Stimulated activated CD8-positive, alpha-beta memory T cell treated with anti-CD3 and anti-CD28 coated beads, Interleukin-12 subunit alpha, Interleukin-12 subunit beta, amount 100 ng/mL, for 1 hour (primary cell): ENCODE data around the gene DNASE1L1.

Experiments used
- DNase-seq: peaks from one replicate; pipeline ENCODE4 v3.0.0-alpha.2; 2020; ENCODE audit warnings: low read depth

Gene DNASE1L1

DNA sequence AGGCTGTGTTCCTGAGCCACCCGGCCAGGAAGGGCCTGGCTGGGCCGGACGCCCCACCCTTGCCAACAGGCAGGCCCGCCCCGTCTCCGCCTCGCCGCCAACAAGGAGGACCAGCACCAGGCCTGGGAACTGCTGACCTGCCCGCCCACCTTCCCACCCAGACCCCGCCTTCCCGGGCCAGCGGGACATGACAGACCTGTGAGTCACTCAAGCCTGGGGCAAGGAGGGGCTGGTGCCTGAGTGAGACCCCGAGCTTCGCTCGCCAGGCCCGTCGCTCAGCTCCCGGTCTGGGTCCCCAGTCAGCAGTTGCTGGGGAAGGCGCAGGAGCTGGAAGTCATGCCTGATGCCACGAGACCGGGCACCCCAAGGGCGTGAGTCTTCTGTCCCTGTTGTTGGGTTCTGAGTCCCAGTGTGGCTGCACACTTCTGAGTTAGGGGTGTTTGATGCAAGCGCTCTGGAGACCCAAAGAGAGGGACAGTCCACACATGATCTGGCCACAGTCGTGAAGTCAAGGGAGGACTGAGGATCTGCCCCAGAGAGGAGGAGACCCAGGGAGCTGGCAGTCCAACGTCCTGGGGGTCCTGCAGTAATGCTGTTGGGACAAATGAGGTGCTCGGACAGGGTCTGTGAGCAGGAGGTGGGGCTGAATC lies at the start of gene DNASE1L1:
TSS of gene DNASE1L1 (minus strand) at position 33 of the 650 bp plus-strand sequence. CDS start 3,686 bp downstream, outside the sequence.
- DNase-seq, result no peak

- peak; percentile 44 for DNase-seq
Measured at GRCh38 chrX:154458116-154458953, 49.3 kb upstream of the DNASE1L1 start, which contains the start of gene PLXNA3. Gene PLXNA3, plus strand, starts transcription at chrX:154458281. Its CDS starts 1,903 bp downstream, at chrX:154460184.

DNA sequence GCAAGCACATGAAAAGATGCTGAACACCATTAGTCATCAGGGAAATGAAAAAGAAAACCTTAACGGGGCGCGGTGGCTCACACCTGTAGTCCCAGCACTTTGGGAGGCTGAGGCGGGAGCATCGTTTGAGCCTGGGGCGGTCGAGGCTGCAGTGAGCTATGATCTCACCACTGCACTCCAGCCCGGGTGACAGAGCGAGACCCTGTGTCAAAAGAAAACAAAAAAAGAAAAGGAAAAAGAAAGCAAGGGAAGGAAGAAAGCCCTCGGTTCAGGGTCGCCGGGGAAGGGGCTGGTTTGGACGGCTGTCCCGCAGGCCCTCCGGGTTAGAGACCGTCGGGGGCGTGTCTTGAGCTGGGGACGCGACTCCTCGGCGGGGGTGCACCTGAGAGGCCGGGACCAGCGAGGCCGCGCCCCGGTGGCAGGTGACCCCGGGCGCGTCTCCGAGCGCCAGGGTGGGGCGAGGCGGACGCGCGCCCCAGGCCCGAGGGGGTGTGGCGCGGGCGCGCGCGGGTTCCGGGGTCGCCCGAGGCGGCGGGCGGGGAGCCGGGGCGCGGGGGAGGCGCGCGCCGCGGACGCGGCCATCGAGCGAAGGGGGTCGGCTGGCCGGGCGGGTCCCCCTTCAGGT lies 48.5 kb upstream of the DNASE1L1 start:
- DNase-seq, result peak; percentile 28

DNA sequence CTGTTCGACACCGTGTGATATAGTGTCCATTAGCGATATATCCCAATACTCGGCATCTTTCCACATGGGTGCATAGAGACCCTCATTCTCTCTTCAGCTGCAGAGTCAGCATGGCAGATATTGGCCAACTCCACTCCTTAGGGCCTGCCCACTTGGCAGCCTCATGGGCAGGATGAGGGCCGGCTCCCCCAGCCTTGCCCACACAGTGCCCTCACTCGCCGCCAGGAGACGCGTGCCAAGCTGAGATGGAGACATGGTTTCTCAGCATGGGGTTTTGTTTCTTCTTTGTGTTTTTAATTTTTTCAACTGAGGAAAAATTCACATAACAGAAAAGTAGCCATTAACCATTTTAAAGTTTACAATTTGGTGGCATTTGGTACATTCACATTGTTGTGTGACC lies 43.8 kb upstream of the DNASE1L1 start:
- no peak for DNase-seq

DNA sequence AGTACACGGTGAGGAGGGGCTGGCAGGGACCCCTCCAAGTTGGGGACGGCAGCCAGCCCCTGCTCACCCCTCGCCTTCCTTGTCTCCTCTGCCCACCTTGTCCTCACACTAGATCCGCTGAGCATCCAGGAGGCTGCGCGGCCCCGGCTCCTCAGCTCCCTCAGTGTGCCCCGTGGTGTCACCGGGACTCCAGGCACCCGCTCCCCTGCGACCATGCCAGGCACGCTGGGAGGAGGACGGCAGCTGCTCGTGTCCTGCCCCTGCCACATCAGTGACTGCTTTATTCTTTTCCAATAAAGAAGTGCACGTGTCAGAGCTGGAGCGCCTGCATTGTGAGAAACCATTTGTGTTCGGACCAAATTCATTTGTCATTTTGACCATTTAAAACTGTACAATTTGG lies 41.3 kb upstream of the DNASE1L1 start:
- no peak for DNase-seq

DNA sequence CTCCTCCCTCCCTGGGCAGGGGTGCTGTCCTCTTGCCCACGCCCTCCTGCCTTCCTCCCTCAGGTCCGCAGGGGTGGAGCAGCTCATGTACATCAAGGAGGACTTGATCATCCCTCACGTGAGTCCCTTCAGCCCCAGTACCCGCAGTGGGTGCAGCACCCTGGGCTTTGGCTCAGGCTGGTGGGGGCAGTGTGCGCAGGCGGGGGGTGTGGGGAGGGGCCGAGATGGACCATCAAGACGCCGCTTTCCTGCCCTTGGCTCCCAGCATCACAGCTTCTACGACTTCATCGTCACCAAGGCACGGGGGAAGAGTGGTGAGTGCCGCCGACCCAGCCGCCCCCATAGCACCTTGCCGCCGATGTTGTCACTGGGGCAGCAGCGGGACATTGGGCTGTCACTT lies 40.6 kb upstream of the DNASE1L1 start:
- DNase-seq, result no peak

DNA sequence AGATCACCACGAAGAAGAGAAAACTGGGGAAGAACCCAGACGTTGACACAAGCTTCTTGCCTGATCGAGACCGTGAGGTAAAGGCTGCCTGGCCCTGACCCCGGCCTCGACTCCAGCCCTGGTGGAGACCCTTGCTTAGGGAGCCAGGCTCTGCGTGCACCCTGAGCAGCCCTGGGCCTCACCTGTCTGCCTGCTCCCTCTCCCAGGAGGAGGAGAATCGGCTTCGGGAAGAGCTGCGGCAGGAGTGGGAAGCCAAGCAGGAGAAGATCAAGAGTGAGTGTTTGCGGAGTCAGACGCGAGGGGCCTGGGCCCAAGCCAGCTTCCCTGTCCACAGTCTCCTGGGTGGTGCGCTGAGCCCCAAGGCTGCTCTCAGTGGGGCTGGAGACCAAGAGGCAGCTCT lies 39.4 kb upstream of the DNASE1L1 start:
- no peak for DNase-seq

- DNase-seq, result no peak
Measured at GRCh38 chrX:154446430-154446829, 37.4 kb upstream of the DNASE1L1 start.

DNA sequence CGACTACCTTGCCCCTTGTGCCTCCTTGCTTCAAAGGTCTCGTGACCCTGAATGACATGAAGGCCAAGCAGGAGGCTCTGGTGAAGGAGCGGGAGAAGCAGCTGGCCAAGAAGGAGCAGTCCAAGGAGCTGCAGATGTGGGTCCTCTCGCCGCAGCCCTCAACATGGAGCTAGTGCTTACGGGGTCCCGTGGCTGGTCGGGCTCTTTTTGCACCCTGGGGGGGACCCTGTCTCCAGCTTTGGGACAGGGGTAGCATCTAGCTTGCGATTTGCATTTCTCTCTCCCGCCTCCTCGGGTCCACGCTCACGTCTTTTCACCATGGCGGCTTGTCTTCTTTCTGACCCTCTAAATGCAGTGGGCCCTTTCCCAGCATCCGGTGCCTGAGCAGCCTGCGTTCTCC lies 36.7 kb upstream of the DNASE1L1 start:
- no peak for DNase-seq

GRCh38 chrX:154444755-154445246 lies 35.7 kb upstream of the DNASE1L1 start:
- DNase-seq, result no peak

DNA sequence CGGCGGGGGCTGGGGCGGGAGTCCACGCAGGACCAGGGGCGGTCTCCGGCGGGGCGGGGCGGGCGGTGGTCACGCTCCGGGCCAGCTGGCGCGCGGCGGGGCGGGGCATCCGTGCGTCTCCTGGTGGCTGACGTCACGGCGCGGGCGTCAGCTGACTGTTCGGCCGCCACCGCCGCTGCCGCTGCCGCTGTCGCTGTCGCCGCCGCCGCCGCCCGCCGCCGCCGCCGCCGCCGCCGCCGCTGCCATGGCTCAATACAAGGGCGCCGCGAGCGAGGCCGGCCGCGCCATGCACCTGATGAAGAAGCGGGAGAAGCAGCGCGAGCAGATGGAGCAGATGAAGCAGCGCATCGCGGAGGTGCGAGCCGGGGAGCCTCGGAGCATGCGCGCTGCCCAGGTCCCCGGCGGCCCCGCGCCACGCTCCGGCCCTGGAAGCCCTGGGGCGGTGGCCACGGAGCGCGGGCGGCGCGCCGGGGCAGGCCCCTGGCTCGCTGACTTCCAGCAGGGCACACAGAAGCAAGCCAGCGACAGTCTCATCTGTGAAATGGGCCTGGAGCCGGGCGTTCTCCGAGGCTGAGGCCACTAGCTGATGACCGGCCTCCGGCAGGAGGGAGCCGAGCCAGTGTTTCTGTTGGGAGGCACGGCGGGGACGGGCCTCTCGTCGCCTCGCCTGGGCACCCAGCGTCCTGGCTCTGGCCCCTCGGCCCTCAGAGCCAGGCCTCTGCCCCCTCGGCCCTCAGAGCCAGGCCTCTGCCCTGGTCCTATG lies 35.1 kb upstream of the DNASE1L1 start, which contains the start of gene FAM50A:
TSS of gene FAM50A (plus strand) at position 150 of the 763 bp plus-strand sequence. CDS start at position 245, 95 bp downstream.
- DNase-seq, result peak; percentile 33

- no peak for DNase-seq
Measured at GRCh38 chrX:154443479-154443910, 34.4 kb upstream of the DNASE1L1 start.

DNA sequence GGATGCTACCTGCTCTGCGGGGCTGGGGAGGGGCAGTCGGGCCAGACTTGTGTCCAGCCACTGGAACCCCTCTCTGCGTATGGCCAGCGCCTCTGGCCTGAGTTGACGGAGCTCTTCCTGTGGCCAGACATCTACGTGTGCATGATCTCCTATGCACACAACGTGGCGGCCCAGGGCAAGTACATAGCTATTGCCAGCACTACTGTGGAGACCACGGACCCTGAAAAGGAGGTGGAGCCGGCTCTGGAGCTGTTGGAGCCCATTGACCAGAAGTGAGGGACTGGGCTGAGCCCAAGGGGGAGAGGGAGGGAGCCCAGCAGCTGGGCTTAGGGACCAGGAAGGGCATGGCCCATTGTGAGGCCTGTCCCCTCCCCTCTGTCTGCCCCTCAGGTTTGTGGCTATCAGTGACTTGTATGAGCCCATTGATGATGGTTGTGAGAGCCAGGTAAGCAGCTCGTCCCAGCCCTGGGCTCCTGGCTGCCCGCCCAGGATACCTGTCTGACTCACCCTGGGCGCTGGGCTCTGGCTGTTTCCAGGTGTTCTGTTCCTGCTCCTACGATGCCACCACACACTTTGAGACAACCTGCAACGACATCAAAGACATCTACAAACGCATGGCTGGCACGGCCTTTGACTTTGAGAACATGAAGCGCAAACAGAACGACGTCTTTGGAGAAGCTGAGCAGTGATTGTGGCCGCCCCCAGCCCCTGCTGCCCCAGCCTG lies 33.1 kb upstream of the DNASE1L1 start:
- no peak for DNase-seq

DNA sequence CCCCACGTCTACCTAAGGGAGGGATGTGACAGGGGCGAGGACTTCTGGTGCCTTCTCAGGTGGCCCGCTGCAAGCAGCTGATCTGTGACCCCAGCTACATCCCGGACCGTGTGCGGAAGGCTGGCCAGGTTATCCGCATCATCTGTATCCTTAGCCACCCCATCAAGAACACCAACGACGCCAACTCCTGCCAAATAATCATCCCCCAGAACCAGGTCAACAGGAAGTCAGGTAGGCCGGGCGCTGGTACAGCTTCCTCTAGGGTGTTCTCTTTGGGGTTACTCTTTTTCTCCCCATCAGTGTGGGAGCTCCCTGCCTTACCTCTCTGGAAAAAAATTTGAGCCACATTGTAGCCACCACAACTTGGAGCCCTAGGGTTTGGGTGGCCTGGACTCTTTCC lies 32.5 kb upstream of the DNASE1L1 start:
- no peak for DNase-seq

DNA sequence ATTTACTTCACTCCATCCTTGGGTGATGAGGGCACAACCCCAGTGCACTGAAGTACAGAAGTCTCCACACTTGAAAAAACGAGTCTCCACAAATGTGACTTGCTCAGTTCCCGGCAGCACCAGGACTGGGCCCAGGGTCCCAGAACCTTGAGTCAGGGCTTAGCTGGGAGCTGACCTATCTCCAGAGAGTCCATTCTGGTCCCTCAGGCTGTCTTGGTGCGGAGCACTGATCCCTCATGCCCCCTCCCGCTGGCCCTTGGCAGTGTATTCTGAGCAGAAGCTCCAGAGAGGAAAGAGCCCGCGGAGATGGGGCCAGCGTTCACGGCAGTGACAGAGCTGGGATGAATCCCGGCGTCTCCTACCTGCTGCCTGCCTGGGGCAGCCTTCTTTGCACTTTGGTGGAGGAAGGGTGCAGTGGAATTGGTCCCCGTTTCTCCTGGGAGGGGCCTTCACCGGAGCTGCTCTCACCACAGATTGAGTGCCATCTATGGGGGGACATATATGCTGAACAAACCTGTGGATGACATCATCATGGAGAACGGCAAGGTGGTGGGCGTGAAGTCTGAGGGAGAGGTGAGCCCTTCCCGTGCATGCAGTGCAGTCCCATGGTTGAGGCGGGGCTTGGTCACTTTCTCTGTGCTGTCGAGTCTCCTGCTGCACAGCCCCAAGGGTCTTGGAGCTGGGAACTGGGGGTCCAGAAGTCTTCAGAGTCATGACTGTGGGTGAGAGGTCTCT lies 31.7 kb upstream of the DNASE1L1 start:
- no peak for DNase-seq

GRCh38 chrX:154439841-154440240 lies 30.8 kb upstream of the DNASE1L1 start:
- DNase-seq, result no peak

- no peak for DNase-seq
Measured at GRCh38 chrX:154437971-154438893, 29.2 kb upstream of the DNASE1L1 start.

- DNase-seq, result peak; percentile 26
Measured at GRCh38 chrX:154436983-154437752, 28.1 kb upstream of the DNASE1L1 start, which contains the start of gene GDI1. Gene GDI1, plus strand, starts transcription at chrX:154437154. Its CDS starts 101 bp downstream, at chrX:154437255.
